ENCODE measurements around the gene CNDP2.

CNDP2 gene

GRCh38 chr18:74478880-74479279, 17.3 kb upstream of the CNDP2 start:
- no peak for TF ChIP-seq USF1 (IDR thresholded peaks at IDR 0.05)
- TF ChIP-seq ZBTB7A (IDR thresholded peaks at IDR 0.05; ENCODE audit: low read depth): no peak
- no peak for TF ChIP-seq CREB1 (IDR thresholded peaks at IDR 0.05; ENCODE audit: low read depth)

GRCh38 chr18:74479486-74480148, 16.5 kb upstream of the CNDP2 start:
- TF ChIP-seq ZBTB7A (IDR thresholded peaks at IDR 0.05; ENCODE audit: low read depth) (no peak), MAX (IDR thresholded peaks at IDR 0.05) (no peak)

GRCh38 chr18:74480149-74480651, 16.0 kb upstream of the CNDP2 start:
- TF ChIP-seq TAF1 (IDR thresholded peaks at IDR 0.05; ENCODE audit: low read depth): no peak
- TF ChIP-seq ZBTB7A (IDR thresholded peaks at IDR 0.05; ENCODE audit: low read depth): no peak
- TF ChIP-seq EP300 (IDR thresholded peaks at IDR 0.05; ENCODE audit: borderline replicate concordance): no peak
- TF ChIP-seq CREB1 (IDR thresholded peaks at IDR 0.05; ENCODE audit: low read depth): no peak
- TF ChIP-seq CEBPB (IDR thresholded peaks at IDR 0.05): no peak
- no peak for TF ChIP-seq EGR1 (IDR thresholded peaks at IDR 0.05)
- no peak for TF ChIP-seq TEAD4 (IDR thresholded peaks at IDR 0.05)
- no peak for TF ChIP-seq NFIC (IDR thresholded peaks at IDR 0.05)
- no peak for TF ChIP-seq USF1 (IDR thresholded peaks at IDR 0.05)
- TF ChIP-seq TCF12 (IDR thresholded peaks at IDR 0.05; ENCODE audit: low read depth): no peak

GRCh38 chr18:74482697-74483096, 13.5 kb upstream of the CNDP2 start:
- TF ChIP-seq CEBPB (IDR thresholded peaks at IDR 0.05): no peak
- TF ChIP-seq MAX (IDR thresholded peaks at IDR 0.05): no peak
- TF ChIP-seq FOXM1 (IDR thresholded peaks at IDR 0.05; ENCODE audit: borderline replicate concordance, low read depth): no peak
- no peak for TF ChIP-seq YY1 (IDR thresholded peaks at IDR 0.05; ENCODE audit: low read depth)
- TF ChIP-seq NFIC (IDR thresholded peaks at IDR 0.05): no peak
- no peak for TF ChIP-seq CREB1 (IDR thresholded peaks at IDR 0.05; ENCODE audit: low read depth)
- TF ChIP-seq TAF1 (IDR thresholded peaks at IDR 0.05; ENCODE audit: low read depth): no peak
- TF ChIP-seq TEAD4 (IDR thresholded peaks at IDR 0.05): no peak
- TF ChIP-seq USF1 (IDR thresholded peaks at IDR 0.05): no peak

GRCh38 chr18:74486119-74486849, 9.9 kb upstream of the CNDP2 start:
- TF ChIP-seq CEBPB (IDR thresholded peaks at IDR 0.05) (no peak), CREB1 (IDR thresholded peaks at IDR 0.05; ENCODE audit: low read depth) (no peak), ZBTB7A (IDR thresholded peaks at IDR 0.05; ENCODE audit: low read depth) (no peak), TEAD4 (IDR thresholded peaks at IDR 0.05) (no peak), TCF12 (IDR thresholded peaks at IDR 0.05; ENCODE audit: low read depth) (no peak), EGR1 (IDR thresholded peaks at IDR 0.05) (no peak), RAD21 (IDR thresholded peaks at IDR 0.05; ENCODE audit: low read depth) (no peak), TAF1 (IDR thresholded peaks at IDR 0.05; ENCODE audit: low read depth) (no peak)

GRCh38 chr18:74488354-74488753, 7.8 kb upstream of the CNDP2 start:
- TF ChIP-seq EGR1 (IDR thresholded peaks at IDR 0.05) (no peak), CREB1 (IDR thresholded peaks at IDR 0.05; ENCODE audit: low read depth) (no peak), MAX (IDR thresholded peaks at IDR 0.05) (no peak), YY1 (IDR thresholded peaks at IDR 0.05; ENCODE audit: low read depth) (no peak), FOXM1 (IDR thresholded peaks at IDR 0.05; ENCODE audit: borderline replicate concordance, low read depth) (no peak), REST (IDR thresholded peaks at IDR 0.05; ENCODE audit: low read depth) (no peak), TEAD4 (IDR thresholded peaks at IDR 0.05) (no peak), ZBTB7A (IDR thresholded peaks at IDR 0.05; ENCODE audit: low read depth) (no peak), TCF12 (IDR thresholded peaks at IDR 0.05; ENCODE audit: low read depth) (no peak), CEBPB (IDR thresholded peaks at IDR 0.05) (no peak), RAD21 (IDR thresholded peaks at IDR 0.05; ENCODE audit: low read depth) (no peak), USF1 (IDR thresholded peaks at IDR 0.05) (no peak), TAF1 (IDR thresholded peaks at IDR 0.05; ENCODE audit: low read depth) (no peak), NFIC (IDR thresholded peaks at IDR 0.05) (no peak), EP300 (IDR thresholded peaks at IDR 0.05; ENCODE audit: borderline replicate concordance) (no peak)

Measured in Ishikawa (cell line).